ENCODE results near the gene OXSM.

The OXSM gene

DNA sequence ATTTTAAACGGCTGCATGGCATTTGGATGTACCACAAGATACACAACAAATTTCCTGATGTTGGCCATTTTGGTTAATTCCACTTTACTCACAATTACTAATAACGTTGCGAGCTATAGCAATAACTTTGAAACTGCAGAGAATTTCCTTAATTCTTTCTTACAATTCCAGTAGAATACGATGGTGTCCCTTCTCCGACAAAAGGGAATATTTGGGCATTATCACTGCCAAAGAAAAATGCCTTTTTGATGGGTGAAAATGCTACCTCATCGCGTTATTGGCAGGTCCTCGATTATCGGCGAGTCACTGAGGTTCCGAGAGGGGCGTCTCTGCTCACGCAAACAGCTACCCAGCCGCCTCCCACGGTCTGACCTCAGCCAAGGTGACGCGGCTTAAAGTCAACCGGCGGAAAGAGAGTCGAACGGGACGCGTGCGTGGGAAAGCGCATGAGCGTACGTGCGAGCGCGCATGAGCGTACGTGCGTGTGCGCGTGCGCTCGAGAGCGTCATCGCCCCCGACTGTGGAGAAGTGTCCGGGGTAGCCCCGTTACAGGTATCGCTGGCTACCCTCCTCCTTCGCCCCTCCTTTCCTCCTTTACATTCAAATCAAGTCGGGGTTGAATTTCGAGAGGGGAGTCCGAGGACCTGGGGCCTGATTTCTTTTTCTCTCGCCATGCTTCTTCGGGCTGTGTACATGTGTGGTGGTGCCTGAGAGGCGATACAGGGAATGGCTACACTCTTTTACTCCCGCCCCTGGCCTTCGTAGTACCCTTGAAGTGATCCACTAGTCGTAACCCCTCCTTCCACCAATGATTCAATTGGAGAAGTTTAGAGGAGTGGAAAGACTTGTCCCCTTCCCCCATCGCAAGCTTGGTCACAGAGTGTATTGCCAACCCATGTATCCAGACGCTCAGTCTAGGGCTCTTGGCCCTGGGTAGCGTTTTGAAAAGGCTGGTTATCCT is at the start of gene OXSM:
OXSM (plus strand) TSS at position 495 of the 961 bp plus-strand sequence. CDS start 931 bp downstream, outside the sequence.
- peak within 1 kb of the TSS; percentile 90 to 98 for H3K4me3 ChIP-seq (ENCODE audit: low read depth in 1 of 2, low read length in 2 of 2)
- H3K27me3 ChIP-seq (ENCODE audit: control insufficient read depth in 1 of 2, insufficient read depth in 2 of 2, low read length in 2 of 2) = no peaks in the 10 kb centered on the region
- no peaks in the 10 kb centered on the region for H3K9me3 ChIP-seq (ENCODE audit: control insufficient read depth in 1 of 2, low read length in 2 of 2)
- peaks cover 11 to 16% of the 10 kb centered on the region in 2 donors for H3K4me1 ChIP-seq (ENCODE audit: control insufficient read depth in 1 of 2, insufficient read depth in 2 of 2, low read length in 2 of 2)
- peak within 1 kb of the TSS; percentile 69 for H3K27ac ChIP-seq (ENCODE audit: low read depth, low read length)
- peak within 1 kb of the TSS; percentile 88 for H3K9ac ChIP-seq (ENCODE audit: low read depth in 1 of 2, low read length in 2 of 2)
- H3K36me3 ChIP-seq (ENCODE audit: control insufficient read depth in 1 of 2, insufficient read depth in 2 of 2, low read length in 2 of 2) = peaks cover 0 to 9% of the 10 kb centered on the region in 2 donors

DNA sequence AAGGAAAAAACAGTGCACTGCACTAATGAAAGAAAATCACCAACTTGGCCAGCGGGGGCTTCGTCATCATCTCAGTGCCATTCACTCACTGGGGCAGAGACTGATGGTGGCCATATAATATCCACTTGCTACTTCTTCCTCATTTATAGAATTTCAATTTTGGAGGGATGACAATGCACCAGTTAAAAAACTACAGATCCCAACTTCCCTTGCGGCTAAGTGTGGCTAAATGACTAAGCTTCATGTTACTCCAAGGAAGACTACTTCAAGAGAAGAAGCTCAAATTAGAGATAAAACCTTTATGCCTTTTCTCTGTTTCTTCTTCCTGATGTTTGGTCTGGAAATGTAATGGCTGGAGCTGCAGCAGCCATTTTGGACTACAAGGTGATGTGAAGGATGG is 45.4 kb upstream of the OXSM start:
- Histone ChIP-seq H3K9ac (ENCODE audit: low read depth in 1 of 2, low read length in 2 of 2) (no peak overlapping the region), H3K4me1 (ENCODE audit: control insufficient read depth in 1 of 2, insufficient read depth in 2 of 2, low read length in 2 of 2) (no peaks in the 10 kb centered on the region), H3K4me3 (ENCODE audit: low read depth in 1 of 2, low read length in 2 of 2) (no peak overlapping the region), H3K9me3 (ENCODE audit: control insufficient read depth in 1 of 2, low read length in 2 of 2) (no peaks in the 10 kb centered on the region), H3K27me3 (ENCODE audit: control insufficient read depth in 1 of 2, insufficient read depth in 2 of 2, low read length in 2 of 2) (no peaks in the 10 kb centered on the region), H3K27ac (ENCODE audit: low read depth, low read length) (no peak overlapping the region), H3K36me3 (ENCODE audit: control insufficient read depth in 1 of 2, insufficient read depth in 2 of 2, low read length in 2 of 2) (peaks cover 8 to 36% of the 10 kb centered on the region in 2 donors)

DNA sequence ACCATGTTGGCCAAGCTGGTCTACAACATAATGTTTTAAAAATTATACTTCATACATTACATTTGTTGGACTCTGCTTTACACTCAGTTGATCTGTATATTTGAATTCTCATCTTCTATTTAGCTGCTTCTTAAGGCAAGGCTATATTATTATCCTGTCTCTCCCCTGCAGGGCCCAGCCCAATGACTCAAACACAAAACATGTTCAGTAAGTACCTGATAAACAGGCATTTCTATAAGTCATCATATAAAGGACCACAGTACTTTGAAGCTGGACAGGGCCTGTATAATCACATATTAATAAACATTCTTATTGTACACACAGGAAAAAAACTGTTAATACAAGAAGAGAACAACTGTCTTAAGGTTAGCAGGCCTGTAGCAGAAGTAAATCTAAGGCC is 42.9 kb upstream of the OXSM start:
- H3K9ac ChIP-seq (ENCODE audit: low read depth in 1 of 2, low read length in 2 of 2) = no peak overlapping the region
- no peaks in the 10 kb centered on the region for H3K4me1 ChIP-seq (ENCODE audit: control insufficient read depth in 1 of 2, insufficient read depth in 2 of 2, low read length in 2 of 2)
- peaks cover 13 to 55% of the 10 kb centered on the region in 2 donors for H3K36me3 ChIP-seq (ENCODE audit: control insufficient read depth in 1 of 2, insufficient read depth in 2 of 2, low read length in 2 of 2)
- H3K27me3 ChIP-seq (ENCODE audit: control insufficient read depth in 1 of 2, insufficient read depth in 2 of 2, low read length in 2 of 2) = no peaks in the 10 kb centered on the region
- no peak overlapping the region for H3K27ac ChIP-seq (ENCODE audit: low read depth, low read length)
- H3K4me3 ChIP-seq (ENCODE audit: low read depth in 1 of 2, low read length in 2 of 2) = no peak overlapping the region
- no peaks in the 10 kb centered on the region for H3K9me3 ChIP-seq (ENCODE audit: control insufficient read depth in 1 of 2, low read length in 2 of 2)

DNA sequence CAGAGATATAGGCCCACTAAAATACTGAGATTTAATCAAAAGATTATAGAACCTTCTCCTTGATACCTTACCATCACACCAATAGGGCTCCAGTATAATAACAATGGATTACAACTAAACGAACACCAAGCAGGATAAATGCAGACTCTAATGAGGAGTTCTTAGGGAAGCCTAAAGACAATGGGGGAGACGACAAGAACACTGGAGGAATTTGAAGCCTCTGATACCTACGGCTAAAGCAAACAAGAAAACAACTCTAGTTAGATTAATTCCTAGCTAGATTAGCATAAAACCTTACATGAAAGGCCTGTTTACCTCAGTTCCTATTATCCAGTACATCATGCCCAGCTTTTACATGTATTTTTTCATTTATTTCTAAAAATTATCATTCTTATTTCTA is 41.7 kb upstream of the OXSM start:
- no peaks in the 10 kb centered on the region for H3K4me1 ChIP-seq (ENCODE audit: control insufficient read depth in 1 of 2, insufficient read depth in 2 of 2, low read length in 2 of 2)
- H3K4me3 ChIP-seq (ENCODE audit: low read depth in 1 of 2, low read length in 2 of 2) = no peak overlapping the region
- no peaks in the 10 kb centered on the region for H3K9me3 ChIP-seq (ENCODE audit: control insufficient read depth in 1 of 2, low read length in 2 of 2)
- peaks cover 11 to 51% of the 10 kb centered on the region in 2 donors for H3K36me3 ChIP-seq (ENCODE audit: control insufficient read depth in 1 of 2, insufficient read depth in 2 of 2, low read length in 2 of 2)
- H3K27me3 ChIP-seq (ENCODE audit: control insufficient read depth in 1 of 2, insufficient read depth in 2 of 2, low read length in 2 of 2) = no peaks in the 10 kb centered on the region
- no peak overlapping the region for H3K27ac ChIP-seq (ENCODE audit: low read depth, low read length)
- no peak overlapping the region for H3K9ac ChIP-seq (ENCODE audit: low read depth in 1 of 2, low read length in 2 of 2)

DNA sequence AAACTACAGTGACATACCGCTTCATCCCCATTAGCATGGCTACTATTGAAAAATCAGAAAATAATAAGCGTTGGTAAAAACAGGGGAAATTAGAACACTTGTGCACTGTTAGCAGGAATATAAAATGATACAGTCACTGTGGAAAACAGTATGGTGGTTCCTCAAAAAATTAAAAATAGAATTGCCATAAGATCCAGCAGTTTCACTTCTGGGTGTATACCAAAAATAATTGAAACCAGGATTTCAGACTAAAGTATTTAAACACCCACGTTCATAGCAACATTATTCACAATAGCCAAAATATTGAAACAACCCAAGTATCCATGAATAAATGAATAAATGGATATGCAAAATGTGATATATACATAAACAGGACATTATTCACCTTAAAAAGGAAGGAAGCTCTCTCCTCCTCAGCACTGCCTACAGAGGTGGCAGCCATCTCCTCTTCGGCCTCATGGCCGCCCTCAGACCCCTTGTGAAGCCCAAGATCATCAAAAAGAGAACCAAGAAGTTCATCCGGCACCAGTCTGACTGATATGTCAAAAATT is 40.8 kb upstream of the OXSM start:
- Histone ChIP-seq H3K27ac (ENCODE audit: low read depth, low read length) (no peak overlapping the region), H3K4me3 (ENCODE audit: low read depth in 1 of 2, low read length in 2 of 2) (no peak overlapping the region), H3K9ac (ENCODE audit: low read depth in 1 of 2, low read length in 2 of 2) (no peak overlapping the region), H3K36me3 (ENCODE audit: control insufficient read depth in 1 of 2, insufficient read depth in 2 of 2, low read length in 2 of 2) (peaks cover 8 to 46% of the 10 kb centered on the region in 2 donors), H3K27me3 (ENCODE audit: control insufficient read depth in 1 of 2, insufficient read depth in 2 of 2, low read length in 2 of 2) (no peaks in the 10 kb centered on the region), H3K9me3 (ENCODE audit: control insufficient read depth in 1 of 2, low read length in 2 of 2) (no peaks in the 10 kb centered on the region), H3K4me1 (ENCODE audit: control insufficient read depth in 1 of 2, insufficient read depth in 2 of 2, low read length in 2 of 2) (no peaks in the 10 kb centered on the region)

DNA sequence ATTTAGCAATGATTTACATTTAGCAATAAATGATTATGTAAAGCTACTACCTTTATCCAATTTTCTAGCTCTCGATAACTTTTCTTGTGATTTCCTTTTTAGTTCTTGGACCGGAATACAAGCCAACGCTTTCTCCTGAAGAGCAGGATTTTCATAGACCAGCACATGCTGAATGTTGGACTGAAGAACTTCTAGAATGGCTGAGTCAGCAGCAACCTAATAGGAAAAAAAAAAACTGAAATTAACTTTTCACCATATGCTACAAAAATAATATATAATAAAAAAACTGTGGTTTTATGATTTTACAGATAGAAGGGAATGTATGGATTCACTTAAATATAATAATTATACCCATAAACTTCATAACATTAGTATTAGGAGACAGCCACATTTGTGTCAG is 38.8 kb upstream of the OXSM start:
- Histone ChIP-seq H3K4me1 (ENCODE audit: control insufficient read depth in 1 of 2, insufficient read depth in 2 of 2, low read length in 2 of 2) (no peaks in the 10 kb centered on the region), H3K27ac (ENCODE audit: low read depth, low read length) (no peak overlapping the region), H3K27me3 (ENCODE audit: control insufficient read depth in 1 of 2, insufficient read depth in 2 of 2, low read length in 2 of 2) (no peaks in the 10 kb centered on the region), H3K4me3 (ENCODE audit: low read depth in 1 of 2, low read length in 2 of 2) (no peak overlapping the region), H3K9ac (ENCODE audit: low read depth in 1 of 2, low read length in 2 of 2) (no peak overlapping the region), H3K9me3 (ENCODE audit: control insufficient read depth in 1 of 2, low read length in 2 of 2) (no peaks in the 10 kb centered on the region), H3K36me3 (ENCODE audit: control insufficient read depth in 1 of 2, insufficient read depth in 2 of 2, low read length in 2 of 2) (peaks cover 8 to 45% of the 10 kb centered on the region in 2 donors)

DNA sequence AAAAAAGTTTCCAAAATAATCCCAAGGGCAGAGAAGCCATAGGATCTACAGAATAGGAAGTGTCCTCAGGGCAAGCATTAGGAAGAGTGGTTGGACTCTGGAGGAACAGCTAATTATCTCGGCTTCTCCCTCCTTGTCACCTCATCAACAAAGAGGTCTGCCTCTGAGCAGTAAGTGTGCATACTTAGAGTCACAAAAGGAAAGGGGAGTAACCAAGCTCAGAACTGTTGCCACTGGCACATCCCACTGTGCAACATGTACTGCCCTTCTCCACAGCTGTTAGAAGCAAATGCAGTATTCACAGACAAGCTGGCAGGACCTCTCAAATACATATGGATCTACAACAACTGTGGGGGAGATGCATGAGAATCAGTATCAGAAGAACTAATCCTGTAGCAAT is 38.2 kb upstream of the OXSM start:
- no peak overlapping the region for H3K9ac ChIP-seq (ENCODE audit: low read depth in 1 of 2, low read length in 2 of 2)

DNA sequence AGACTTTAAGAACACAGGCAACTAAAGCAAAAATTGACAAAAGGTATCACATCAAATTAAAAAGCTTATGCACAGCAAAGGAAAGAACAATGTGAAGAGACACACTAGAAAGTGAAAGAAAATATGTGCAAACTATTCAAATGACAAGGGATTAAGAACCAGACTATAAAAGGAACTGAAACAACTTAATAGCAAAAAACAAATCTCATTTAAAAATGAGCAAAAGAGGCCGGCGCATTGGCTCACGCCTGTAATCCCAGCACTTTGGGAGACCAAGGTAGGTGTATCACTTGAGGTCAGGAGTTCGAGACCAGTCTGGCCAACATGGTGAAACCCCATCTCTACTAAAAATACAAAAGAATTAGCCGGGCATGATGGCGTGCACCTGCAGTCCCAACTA is 21.0 kb upstream of the OXSM start:
- Histone ChIP-seq H3K4me3 (ENCODE audit: low read depth in 1 of 2, low read length in 2 of 2) (no peak overlapping the region), H3K36me3 (ENCODE audit: control insufficient read depth in 1 of 2, insufficient read depth in 2 of 2, low read length in 2 of 2) (peaks cover 3 to 5% of the 10 kb centered on the region in 2 donors), H3K4me1 (ENCODE audit: control insufficient read depth in 1 of 2, insufficient read depth in 2 of 2, low read length in 2 of 2) (no peaks in the 10 kb centered on the region), H3K9ac (ENCODE audit: low read depth in 1 of 2, low read length in 2 of 2) (no peak overlapping the region), H3K27ac (ENCODE audit: low read depth, low read length) (no peak overlapping the region), H3K27me3 (ENCODE audit: control insufficient read depth in 1 of 2, insufficient read depth in 2 of 2, low read length in 2 of 2) (no peaks in the 10 kb centered on the region), H3K9me3 (ENCODE audit: control insufficient read depth in 1 of 2, low read length in 2 of 2) (peaks cover 0 to 6% of the 10 kb centered on the region in 2 donors)

More for the DNA sequence above, 38.2 kb upstream of the OXSM start:
- Histone ChIP-seq H3K4me3 (ENCODE audit: low read depth in 1 of 2, low read length in 2 of 2) (no peak overlapping the region), H3K36me3 (ENCODE audit: control insufficient read depth in 1 of 2, insufficient read depth in 2 of 2, low read length in 2 of 2) (peaks cover 8 to 48% of the 10 kb centered on the region in 2 donors), H3K27me3 (ENCODE audit: control insufficient read depth in 1 of 2, insufficient read depth in 2 of 2, low read length in 2 of 2) (no peaks in the 10 kb centered on the region), H3K4me1 (ENCODE audit: control insufficient read depth in 1 of 2, insufficient read depth in 2 of 2, low read length in 2 of 2) (no peaks in the 10 kb centered on the region), H3K27ac (ENCODE audit: low read depth, low read length) (no peak overlapping the region), H3K9me3 (ENCODE audit: control insufficient read depth in 1 of 2, low read length in 2 of 2) (no peaks in the 10 kb centered on the region)

DNA sequence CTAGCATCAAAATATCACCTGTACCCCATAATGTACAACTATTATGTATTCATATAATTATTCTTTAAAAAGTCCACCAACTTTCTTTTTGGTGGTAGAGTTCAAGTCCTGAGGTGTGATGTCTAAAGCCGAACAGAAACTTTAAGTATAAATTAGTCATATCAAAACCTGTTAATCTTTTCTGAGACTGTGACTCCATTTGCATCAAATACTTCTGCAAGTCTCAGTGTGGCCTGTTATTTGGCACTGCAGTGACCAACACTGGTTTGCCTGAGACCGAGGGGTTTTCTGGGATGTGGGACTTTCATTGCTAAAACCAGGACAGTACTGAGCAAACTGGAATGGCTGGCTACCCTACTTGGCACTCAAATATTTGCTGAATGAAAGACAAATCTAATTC is 14.0 kb upstream of the OXSM start:
- Histone ChIP-seq H3K9me3 (ENCODE audit: control insufficient read depth in 1 of 2, low read length in 2 of 2) (peaks cover 0 to 6% of the 10 kb centered on the region in 2 donors), H3K9ac (ENCODE audit: low read depth in 1 of 2, low read length in 2 of 2) (no peak overlapping the region), H3K4me1 (ENCODE audit: control insufficient read depth in 1 of 2, insufficient read depth in 2 of 2, low read length in 2 of 2) (peaks cover 1 to 4% of the 10 kb centered on the region in 2 donors), H3K27ac (ENCODE audit: low read depth, low read length) (no peak overlapping the region), H3K36me3 (ENCODE audit: control insufficient read depth in 1 of 2, insufficient read depth in 2 of 2, low read length in 2 of 2) (peaks cover 7 to 39% of the 10 kb centered on the region in 2 donors), H3K4me3 (ENCODE audit: low read depth in 1 of 2, low read length in 2 of 2) (no peak overlapping the region), H3K27me3 (ENCODE audit: control insufficient read depth in 1 of 2, insufficient read depth in 2 of 2, low read length in 2 of 2) (no peaks in the 10 kb centered on the region)

DNA sequence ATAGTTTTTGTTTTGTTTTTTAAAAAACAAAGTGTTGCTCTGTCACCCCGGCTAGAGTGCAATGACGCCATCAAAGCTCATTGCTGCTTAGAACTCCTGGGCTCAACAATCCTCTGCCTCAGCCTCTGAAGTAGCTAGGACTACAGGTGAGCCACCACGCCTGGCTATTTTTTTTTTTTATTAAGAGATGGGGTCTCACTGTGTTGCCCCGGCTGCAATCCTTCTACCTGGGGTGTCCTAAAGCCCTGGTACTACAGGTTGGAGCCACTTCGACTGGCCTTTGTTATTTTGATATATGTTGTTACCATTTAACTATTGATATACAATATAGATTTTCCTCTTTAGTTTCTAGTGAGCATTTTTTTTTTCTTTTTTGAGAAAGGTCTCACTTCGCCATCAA is 9.3 kb upstream of the OXSM start:
- no peak overlapping the region for H3K27ac ChIP-seq (ENCODE audit: low read depth, low read length)
- H3K4me1 ChIP-seq (ENCODE audit: control insufficient read depth in 1 of 2, insufficient read depth in 2 of 2, low read length in 2 of 2) = peaks cover 24% of the 10 kb centered on the region in 2 donors
- H3K36me3 ChIP-seq (ENCODE audit: control insufficient read depth in 1 of 2, insufficient read depth in 2 of 2, low read length in 2 of 2) = peaks cover 0 to 19% of the 10 kb centered on the region in 2 donors
- H3K27me3 ChIP-seq (ENCODE audit: control insufficient read depth in 1 of 2, insufficient read depth in 2 of 2, low read length in 2 of 2) = no peaks in the 10 kb centered on the region
- no peak overlapping the region for H3K9ac ChIP-seq (ENCODE audit: low read depth in 1 of 2, low read length in 2 of 2)
- no peak overlapping the region for H3K4me3 ChIP-seq (ENCODE audit: low read depth in 1 of 2, low read length in 2 of 2)
- no peaks in the 10 kb centered on the region for H3K9me3 ChIP-seq (ENCODE audit: control insufficient read depth in 1 of 2, low read length in 2 of 2)
